Endothelial cell of umbilical vein (primary cell): ENCODE data around the gene CLSTN2. TPM values are rescaled to one million over a fixed set of nuclear protein-coding genes. Genes with fewer than 3 reads are reported as not detected.

ENCODE experiments used
- BruUV-seq: library from RNA; stranded (reverse); fragments of 400-500 nt; replicated peaks from 2 replicates; lab custom pipeline; 2021; lab: Mats Ljungman, UMichigan
- CTCF ChIA-PET: fragments of 300-600, 350-600 bp; sonication (Branson Sonifier 250); formaldehyde crosslinking; loops from one replicate; lab custom pipeline; 2021; ENCODE audit warnings: antibody characterized with exemption, inconsistent platforms; lab: Charles Lee
- POLR2A ChIA-PET: fragments of 300-600, 350-600 bp; sonication (Branson Sonifier 250); formaldehyde crosslinking; loops from one replicate; lab custom pipeline; 2021; ENCODE audit warnings: antibody characterized with exemption, inconsistent platforms; lab: Charles Lee
- DNase-seq: peaks from one replicate; pipeline ENCODE4 v3.0.0-alpha.2; 2011; ENCODE audit warnings: low read depth, low spot score
- FAIRE-seq: peaks from 2 replicates; lab custom pipeline; 2011; peaks lifted over from hg19 to GRCh38; lab: Jason Lieb, UNC
- H2AFZ ChIP-seq: 2 replicates; pipeline ENCODE4 v1.6.0; 2012; ENCODE audit warnings: low read depth, low read length, control low read depth, inconsistent platforms
- H3K27ac ChIP-seq: 2 replicates; pipeline ENCODE4 v1.5.1; 2011; ENCODE audit warnings: low read depth, mild to moderate bottlenecking, control low read depth, low read length, moderate library complexity; ENCODE audit not compliant: insufficient read depth
- H3K27me3 ChIP-seq, 2 experiments: 2 replicates each; pipeline versions ENCODE4 v1.6.0 to v1.6.1; 2011; ENCODE audit warnings: low read length in 2 of 2, mixed read lengths in 1 of 2; ENCODE audit not compliant: control insufficient read depth in 2 of 2, insufficient read depth in 2 of 2
- H3K36me3 ChIP-seq, 2 experiments: 2 replicates in 1 of 2; 3 replicates in 1 of 2; pipeline ENCODE4 v1.5.1; 2011; ENCODE audit warnings: low read length in 2 of 2, mild to moderate bottlenecking in 1 of 2, moderate library complexity in 1 of 2; ENCODE audit not compliant: control insufficient read depth in 2 of 2, insufficient read depth in 2 of 2; ENCODE audit errors: extremely low read depth in 1 of 2
- H3K4me1 ChIP-seq: 3 replicates; pipeline ENCODE4 v1.5.1; 2011; ENCODE audit warnings: mild to moderate bottlenecking, low read length; ENCODE audit not compliant: control insufficient read depth, insufficient read depth; ENCODE audit errors: extremely low read depth
- H3K4me2 ChIP-seq: 2 replicates; pipeline ENCODE4 v1.6.1; 2011; ENCODE audit warnings: low read length, control low read depth, mixed read lengths; ENCODE audit not compliant: insufficient read depth
- H3K4me3 ChIP-seq, 3 experiments: fragments of 200-600 bp in 1 of 3; sonication (generic), shearing (Covaris generic) in 1 of 3; replicated peaks in 1 of 3; 2 replicates each; pipeline ENCODE4 v1.5.1; 2011 to 2016; ENCODE audit warnings: control low read depth in 3 of 3, low read length in 3 of 3, mild to moderate bottlenecking in 2 of 3, inconsistent platforms in 1 of 3, low read depth in 1 of 3, moderate library complexity in 1 of 3; ENCODE audit not compliant: insufficient read depth in 1 of 3
- H3K79me2 ChIP-seq: 2 replicates; pipeline ENCODE4 v1.6.0; 2012; ENCODE audit warnings: low read length, inconsistent platforms; ENCODE audit not compliant: control insufficient read depth, insufficient read depth
- H3K9ac ChIP-seq: replicated peaks from 2 replicates; pipeline ENCODE3; 2011; ENCODE audit warnings: low read length, control low read depth; ENCODE audit not compliant: insufficient read depth; ENCODE audit errors: extremely low read depth
- H3K9me1 ChIP-seq: replicated peaks from 3 replicates; pipeline ENCODE4 v1.6.0; 2011; ENCODE audit warnings: mild to moderate bottlenecking, low read length; ENCODE audit not compliant: control insufficient read depth, insufficient read depth; ENCODE audit errors: extremely low read depth
- H3K9me3 ChIP-seq: replicated peaks from 2 replicates; pipeline ENCODE4 v1.5.1; 2012; ENCODE audit warnings: low read length, inconsistent platforms; ENCODE audit not compliant: control insufficient read depth, insufficient read depth
- H4K20me1 ChIP-seq: replicated peaks from 2 replicates; pipeline ENCODE3; 2011; ENCODE audit warnings: mild to moderate bottlenecking, low read length; ENCODE audit not compliant: control insufficient read depth, insufficient read depth; ENCODE audit errors: extremely low read depth
- CTCF ChIP-seq, 2 donors: IDR thresholded peaks; 1 replicate in 1 of 2; 2 replicates in 1 of 2; pipeline ENCODE4 v1.5.1; 2011; ENCODE audit warnings: low read length in 2 of 2, mild to moderate bottlenecking in 2 of 2, moderate library complexity in 2 of 2, control low read depth in 1 of 2, inconsistent platforms in 1 of 2, low read depth in 1 of 2; ENCODE audit not compliant: insufficient read depth in 1 of 2; ENCODE audit errors: extremely low read depth in 1 of 2
- EZH2 ChIP-seq: IDR thresholded peaks from 2 replicates; pipeline ENCODE4 v1.6.1; 2012; ENCODE audit warnings: borderline replicate concordance, low read depth, mild to moderate bottlenecking, moderate library complexity, low read length, inconsistent platforms; ENCODE audit not compliant: severe bottlenecking
- FOS ChIP-seq: IDR thresholded peaks from 2 replicates; pipeline ENCODE4 v1.6.1; 2011; ENCODE audit warnings: mild to moderate bottlenecking, low read length, moderate library complexity, borderline replicate concordance; ENCODE audit not compliant: insufficient read depth
- GATA2 ChIP-seq: IDR thresholded peaks from 2 replicates; pipeline ENCODE4 v1.7.0; 2011; ENCODE audit warnings: low read depth, mild to moderate bottlenecking, moderate library complexity, mixed read lengths, low read length; ENCODE audit not compliant: insufficient read length, insufficient read depth
- JUN ChIP-seq: IDR thresholded peaks from 2 replicates; pipeline ENCODE4 v1.6.1; 2011; ENCODE audit warnings: borderline replicate concordance, low read depth; ENCODE audit not compliant: insufficient read length, insufficient read depth
- MAX ChIP-seq: IDR thresholded peaks from 2 replicates; pipeline ENCODE4 v1.6.1; 2011; ENCODE audit not compliant: insufficient read depth, insufficient read length
- MYC ChIP-seq: IDR thresholded peaks from one replicate; pipeline ENCODE4 v1.6.1; 2011; ENCODE audit warnings: mild to moderate bottlenecking, low read depth, low read length
- POLR2A ChIP-seq: IDR thresholded peaks from 2 replicates; pipeline ENCODE4 v1.6.1; 2012; ENCODE audit warnings: low read depth, mild to moderate bottlenecking, control low read depth, low read length
- POLR2AphosphoS5 ChIP-seq: IDR thresholded peaks from 2 replicates; pipeline ENCODE4 v1.6.1; 2012; ENCODE audit warnings: low read depth, mild to moderate bottlenecking, control low read depth, low read length, moderate library complexity; ENCODE audit not compliant: insufficient read depth
- dilution Hi-C: fragments of 300-500 bp; cut with MboI; formaldehyde crosslinking; loops from one replicate; pipeline ENCODE4 v1.15.0; 2019; ENCODE audit warnings: low sequenced_read_pairs; ENCODE audit not compliant: extremely low pct_ligation_motif_present
- intact Hi-C: fragments of 100-400 bp; cut with micrococcal nuclease; formaldehyde crosslinking; loops from one replicate; pipeline ENCODE4 v1.10.0; 2022
- polyA plus RNA-seq, 4 experiments: library from polyadenylated mRNA; depleted of rRNA in 3 of 4; stranded (reverse) in 3 of 4; unstranded in 1 of 4; fragments of >200 nt; gene quantifications; 2 replicates each; pipeline versions ENCODE4 v1.2.1 to v1.2.3, GENCODE V29; 2011 to 2012; ENCODE audit warnings: missing spikeins in 1 of 4
- total RNA-seq: library from RNA; stranded (reverse); gene quantifications from 2 replicates; pipeline ENCODE4 v1.2.3, GENCODE V29; 2021

CLSTN2 gene
- total and polyA plus RNA-seq, 2 donors (not counting 3 experiments of a cell fraction or from before 2014, with no cell fraction given): 0.26 to 0.38 TPM

- TF ChIP-seq FOS (no peak), MAX (no peak)
- no peak overlapping the region for H3K4me3 ChIP-seq
- no peak overlapping the region for H3K9ac ChIP-seq
- no peaks in the 10 kb centered on the region for H3K27me3 ChIP-seq
- no peak overlapping the region for H2AFZ ChIP-seq
- no peaks in the 10 kb centered on the region for H3K79me2 ChIP-seq
- H3K27ac ChIP-seq: no peak overlapping the region
- CTCF ChIA-PET: no interaction called here
- BruUV-seq: no TSS peak
- FAIRE-seq (no peak), DNase-seq (no peak)
- H3K9me3 ChIP-seq: peaks cover 3% of the 10 kb centered on the region
- H3K4me1 ChIP-seq: no peaks in the 10 kb centered on the region
- POLR2A ChIA-PET: no interaction called here
- dilution Hi-C loops: no loop called here
- H3K36me3 ChIP-seq: no peaks in the 10 kb centered on the region
- intact Hi-C loops: no loop called here
- H3K9me1 ChIP-seq: no peaks in the 10 kb centered on the region
- no peak overlapping the region for H3K4me2 ChIP-seq
- H4K20me1 ChIP-seq: no peaks in the 10 kb centered on the region
These were observed 142.4 kb downstream of the CLSTN2 start for GRCh38 chr3:140077406-140077805.

- Histone ChIP-seq H4K20me1 (no peaks in the 10 kb centered on the region), H3K27ac (no peak overlapping the region), H3K4me1 (no peaks in the 10 kb centered on the region), H3K9ac (no peak overlapping the region), H3K9me3 (peaks cover 3% of the 10 kb centered on the region), H2AFZ (no peak overlapping the region), H3K79me2 (no peaks in the 10 kb centered on the region), H3K9me1 (no peaks in the 10 kb centered on the region), H3K4me2 (no peak overlapping the region), H3K36me3 (no peaks in the 10 kb centered on the region), H3K4me3 (no peak overlapping the region), H3K27me3 (no peaks in the 10 kb centered on the region)
- dilution Hi-C loops: no loop called here
- ChIA-PET CTCF (no interaction called here), POLR2A (no interaction called here)
- intact Hi-C loops: no loop called here
- TF ChIP-seq POLR2A (no peak), CTCF (IDR thresholded peaks at IDR 0.05; ENCODE audit: extremely low read depth in 1 of 2, insufficient read depth in 1 of 2, low read depth in 1 of 2, low read length in 2 of 2) (no peak), EZH2 (no peak), GATA2 (no peak), POLR2AphosphoS5 (no peak), MAX (no peak), MYC (no peak), FOS (no peak), JUN (no peak)
- BruUV-seq: no TSS peak
- FAIRE-seq (no peak), DNase-seq (no peak)
These were observed 143.4 kb downstream of the CLSTN2 start for GRCh38 chr3:140078343-140078742.
